ENCODE data around the gene RNF141.

Gene RNF141

GRCh38 chr11:10488934-10489691, 51.9 kb downstream of the RNF141 start:
- DNase-seq (ENCODE audit: insufficient read length, low spot score) (no peak), FAIRE-seq (no peak)
- TF ChIP-seq, protein P1, sequence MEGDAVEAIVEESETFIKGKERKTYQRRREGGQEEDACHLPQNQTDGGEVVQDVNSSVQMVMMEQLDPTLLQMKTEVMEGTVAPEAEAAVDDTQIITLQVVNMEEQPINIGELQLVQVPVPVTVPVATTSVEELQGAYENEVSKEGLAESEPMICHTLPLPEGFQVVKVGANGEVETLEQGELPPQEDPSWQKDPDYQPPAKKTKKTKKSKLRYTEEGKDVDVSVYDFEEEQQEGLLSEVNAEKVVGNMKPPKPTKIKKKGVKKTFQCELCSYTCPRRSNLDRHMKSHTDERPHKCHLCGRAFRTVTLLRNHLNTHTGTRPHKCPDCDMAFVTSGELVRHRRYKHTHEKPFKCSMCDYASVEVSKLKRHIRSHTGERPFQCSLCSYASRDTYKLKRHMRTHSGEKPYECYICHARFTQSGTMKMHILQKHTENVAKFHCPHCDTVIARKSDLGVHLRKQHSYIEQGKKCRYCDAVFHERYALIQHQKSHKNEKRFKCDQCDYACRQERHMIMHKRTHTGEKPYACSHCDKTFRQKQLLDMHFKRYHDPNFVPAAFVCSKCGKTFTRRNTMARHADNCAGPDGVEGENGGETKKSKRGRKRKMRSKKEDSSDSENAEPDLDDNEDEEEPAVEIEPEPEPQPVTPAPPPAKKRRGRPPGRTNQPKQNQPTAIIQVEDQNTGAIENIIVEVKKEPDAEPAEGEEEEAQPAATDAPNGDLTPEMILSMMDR (IDR thresholded peaks at IDR 0.05; ENCODE audit: insufficient read depth, missing control alignments), result no peak

GRCh38 chr11:10488121-10488933, 52.7 kb downstream of the RNF141 start:
- DNase-seq (ENCODE audit: insufficient read length, low spot score) (no peak), FAIRE-seq (no peak)
- TF ChIP-seq, protein P1 (IDR thresholded peaks at IDR 0.05; ENCODE audit: insufficient read depth, missing control alignments), result no peak

DNA sequence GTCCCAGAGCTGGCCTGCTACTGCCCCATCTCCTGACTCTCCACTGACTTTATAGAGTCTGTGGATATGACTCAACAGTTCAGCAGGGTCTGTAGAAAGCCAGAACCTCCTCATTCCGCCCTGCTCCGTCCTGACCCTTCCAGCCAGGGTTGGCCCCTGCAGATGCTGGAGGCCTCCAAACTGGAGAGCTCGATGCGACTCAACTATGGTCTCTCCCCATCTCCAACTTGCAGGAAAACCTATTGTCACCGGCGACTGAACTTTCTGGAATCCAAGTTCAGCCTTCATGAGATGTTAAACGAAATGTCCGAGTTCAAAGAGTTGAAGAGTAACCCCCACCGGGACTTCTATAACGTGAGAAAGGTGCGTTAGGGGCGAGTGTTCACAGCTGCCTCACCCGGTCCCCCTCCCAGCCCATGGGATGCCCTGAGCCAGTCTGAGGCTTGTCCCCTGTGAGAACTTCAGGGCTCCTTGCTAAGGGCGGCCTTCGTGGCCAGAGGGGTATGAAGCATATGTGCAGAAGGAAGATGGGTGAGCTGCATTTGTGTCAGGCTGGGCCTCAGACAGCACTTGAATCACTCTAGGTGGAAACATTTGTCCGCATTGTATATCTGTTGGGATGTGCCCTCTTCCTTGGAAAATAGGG, 53.9 kb downstream of the RNF141 start:
- TF ChIP-seq, protein P1 (IDR thresholded peaks at IDR 0.05; ENCODE audit: insufficient read depth, missing control alignments), result no peak
- DNase-seq (ENCODE audit: insufficient read length, low spot score), result no peak
- FAIRE-seq, result no peak

DNA sequence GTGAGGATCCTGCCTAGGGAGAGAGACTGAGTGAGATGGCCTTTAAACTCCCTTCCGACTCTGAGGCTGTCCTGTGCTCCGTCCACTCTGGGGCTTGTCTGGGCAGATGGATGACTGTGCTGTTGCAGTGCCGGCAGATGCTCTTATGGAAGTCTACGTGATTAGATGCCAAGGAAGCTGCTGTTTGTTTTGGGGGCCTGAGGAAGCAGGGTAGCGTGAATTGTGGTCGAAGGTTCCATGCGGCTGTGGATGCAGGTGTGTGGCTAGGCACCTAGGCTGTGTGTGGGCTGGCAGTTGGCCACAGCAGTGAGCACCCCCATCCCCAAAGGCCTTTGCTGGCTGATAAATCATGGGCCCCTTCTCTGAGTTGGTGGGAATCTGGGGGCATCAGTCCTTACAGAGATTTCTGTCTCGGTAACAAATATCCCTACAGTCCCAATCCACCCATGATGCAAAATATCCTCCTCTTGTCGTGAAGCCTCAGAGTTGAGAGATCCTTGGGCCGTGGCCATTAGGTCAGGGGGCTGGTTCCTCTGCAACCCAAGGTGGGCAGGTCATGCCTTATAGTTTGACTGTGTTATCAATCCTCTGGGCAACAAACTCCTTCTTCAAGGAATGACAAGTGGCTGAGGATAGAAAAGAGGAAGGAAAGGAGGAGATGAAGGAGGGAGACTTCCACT, 54.7 kb downstream of the RNF141 start:
- TF ChIP-seq, protein P1 (IDR thresholded peaks at IDR 0.05; ENCODE audit: insufficient read depth, missing control alignments), result no peak
- no peak for FAIRE-seq
- DNase-seq (ENCODE audit: insufficient read length, low spot score), result no peak

- no peak for DNase-seq (ENCODE audit: insufficient read length, low spot score)
- no peak for FAIRE-seq
- TF ChIP-seq, protein P1 (IDR thresholded peaks at IDR 0.05; ENCODE audit: insufficient read depth, missing control alignments), result no peak
Measured at GRCh38 chr11:10485646-10486045, 55.3 kb downstream of the RNF141 start.

- TF ChIP-seq, protein P1 (IDR thresholded peaks at IDR 0.05; ENCODE audit: insufficient read depth, missing control alignments), result no peak
- DNase-seq (ENCODE audit: insufficient read length, low spot score) (no peak), FAIRE-seq (no peak)
Measured at GRCh38 chr11:10484461-10485180, 56.4 kb downstream of the RNF141 start.

Measured in D721Med (cell line).